CD14-positive monocyte (primary cell): ENCODE measurements around the gene NPAS2. TPM values are rescaled to one million over a fixed set of nuclear protein-coding genes. Genes with fewer than 3 reads are reported as not detected.

Experiments used
- DNase-seq, 3 donors: peaks; one replicate each; pipeline ENCODE4 v3.0.0-alpha.2; 2011 to 2022
- H2AFZ ChIP-seq: 2 replicates; pipeline ENCODE4 v1.6.0; 2012; ENCODE audit warnings: mild to moderate bottlenecking, low read depth, low read length, inconsistent platforms; ENCODE audit not compliant: insufficient read depth, poor library complexity, severe bottlenecking
- H3K27ac ChIP-seq, 2 donors: 1 replicate in 1 of 2; 2 replicates in 1 of 2; pipeline ENCODE4 v1.5.1; 2012 to 2013; ENCODE audit warnings: low read length in 2 of 2, control low read depth in 1 of 2, inconsistent platforms in 1 of 2, low read depth in 1 of 2, mild to moderate bottlenecking in 1 of 2
- H3K27me3 ChIP-seq, 2 donors: one replicate each; pipeline versions ENCODE4 v1.6.0 to v1.6.1; 2011 to 2013; ENCODE audit warnings: low read length in 2 of 2; ENCODE audit not compliant: control insufficient read depth in 2 of 2, insufficient read depth in 2 of 2
- H3K36me3 ChIP-seq, 2 donors: replicated peaks in 1 of 2; 1 replicate in 1 of 2; 2 replicates in 1 of 2; pipeline versions ENCODE4 v1.5.1 to v1.6.1; 2012 to 2013; ENCODE audit warnings: low read length in 2 of 2, control low read depth in 1 of 2, inconsistent platforms in 1 of 2, mild to moderate bottlenecking in 1 of 2; ENCODE audit not compliant: insufficient read depth in 2 of 2, control insufficient read depth in 1 of 2
- H3K4me1 ChIP-seq, 2 donors: 1 replicate in 1 of 2; 2 replicates in 1 of 2; pipeline versions ENCODE4 v1.5.1 to v1.6.1; 2012 to 2013; ENCODE audit warnings: low read length in 2 of 2, control low read depth in 1 of 2, inconsistent platforms in 1 of 2, mild to moderate bottlenecking in 1 of 2, moderate library complexity in 1 of 2; ENCODE audit not compliant: insufficient read depth in 2 of 2, control insufficient read depth in 1 of 2
- H3K4me2 ChIP-seq: replicated peaks from 2 replicates; pipeline ENCODE3; 2012; ENCODE audit warnings: low read length, moderate library complexity, mild to moderate bottlenecking; ENCODE audit not compliant: poor library complexity, severe bottlenecking; ENCODE audit errors: extremely low read depth
- H3K4me3 ChIP-seq, 3 experiments: fragments of 200-600 bp in 1 of 3; sonication (generic) in 1 of 3; replicated peaks in 1 of 3; 1 replicate in 2 of 3; 2 replicates in 1 of 3; pipeline ENCODE4 v1.5.1; 2011 to 2013; ENCODE audit warnings: low read length in 3 of 3, mild to moderate bottlenecking in 3 of 3, control low read depth in 2 of 3, low read depth in 2 of 3, inconsistent platforms in 1 of 3, moderate library complexity in 1 of 3
- H3K79me2 ChIP-seq: 2 replicates; pipeline ENCODE4 v1.6.0; 2012; ENCODE audit warnings: mild to moderate bottlenecking, control low read depth, inconsistent platforms, low read length, moderate library complexity; ENCODE audit not compliant: insufficient read depth
- H3K9ac ChIP-seq: 2 replicates; pipeline ENCODE4 v1.6.0; 2017; ENCODE audit warnings: low read length, mild to moderate bottlenecking; ENCODE audit not compliant: insufficient read depth, poor library complexity, severe bottlenecking
- H3K9me3 ChIP-seq, 2 donors: replicated peaks in 1 of 2; 1 replicate in 1 of 2; 2 replicates in 1 of 2; pipeline versions ENCODE4 v1.5.1 to v1.6.1; 2012 to 2013; ENCODE audit warnings: low read length in 2 of 2, control low read depth in 1 of 2; ENCODE audit not compliant: control insufficient read depth in 1 of 2, insufficient read depth in 1 of 2
- H4K20me1 ChIP-seq: 2 replicates; pipeline ENCODE4 v1.6.0; 2012; ENCODE audit warnings: mild to moderate bottlenecking, low read length, control low read depth, moderate library complexity; ENCODE audit not compliant: insufficient read depth
- H3K27ac Mint-ChIP-seq, 7 donors: one replicate each; pipeline ENCODE4 v1.8.0; 2020; ENCODE audit warnings: mild to moderate bottlenecking in 7 of 7, mixed read lengths in 7 of 7, moderate library complexity in 6 of 7, inconsistent platforms in 2 of 7
- H3K27me3 Mint-ChIP-seq, 3 donors: one replicate each; pipeline ENCODE4 v1.8.0; 2021 to 2022; ENCODE audit warnings: low read depth in 3 of 3, mild to moderate bottlenecking in 3 of 3, mixed read lengths in 3 of 3, moderate library complexity in 3 of 3, inconsistent platforms in 1 of 3
- H3K36me3 Mint-ChIP-seq, 2 donors: one replicate each; pipeline ENCODE4 v1.8.0; 2020; ENCODE audit warnings: mixed read lengths in 2 of 2, inconsistent platforms in 1 of 2, mild to moderate bottlenecking in 1 of 2
- H3K4me1 Mint-ChIP-seq: one replicate; pipeline ENCODE4 v1.8.0; 2020; ENCODE audit warnings: mild to moderate bottlenecking, mixed read lengths
- H3K4me3 Mint-ChIP-seq, 2 donors: one replicate each; pipeline ENCODE4 v1.8.0; 2020; ENCODE audit warnings: mild to moderate bottlenecking in 2 of 2, mixed read lengths in 2 of 2, moderate library complexity in 1 of 2
- H3K9me3 Mint-ChIP-seq, 7 donors: one replicate each; pipeline ENCODE4 v1.8.0; 2020 to 2022; ENCODE audit warnings: mixed read lengths in 7 of 7, mild to moderate bottlenecking in 6 of 7, moderate library complexity in 6 of 7, inconsistent platforms in 2 of 7
- WGBS: methylation state at CpG from one replicate; pipeline ENCODE4 v1.1.5; 2013; ENCODE audit warnings: missing lambda C conversion rate; ENCODE audit not compliant: insufficient coverage; 5-methylcytosine and 5-hydroxymethylcytosine counted together
- intact Hi-C, 2 donors: fragments of 100-400 bp; cut with micrococcal nuclease; formaldehyde crosslinking; loops; one replicate each; pipeline versions ENCODE4 v1.15.0 to v1.15.1; 2023
- polyA plus RNA-seq, 3 donors: library from polyadenylated mRNA; depleted of rRNA in 1 of 3; unstranded in 2 of 3; stranded (reverse) in 1 of 3; fragments of 300-500 nt in 2 of 3; fragments of >200 nt in 1 of 3; fragmentation: Illumina TruSeq in 2 of 3; gene quantifications; 1 replicate in 2 of 3; 2 replicates in 1 of 3; pipeline ENCODE4 v1.2.3, GENCODE V29; 2012 to 2021
- TF ChIP-seq, protein P1 (sequence below): fragments of 200-600 bp; IDR thresholded peaks from one replicate; pipeline ENCODE4 v1.8.0; 2022; ENCODE audit warnings: antibody characterized with exemption, mild to moderate bottlenecking

Gene NPAS2
- polyA plus RNA-seq, 3 donors = not detected

DNA sequence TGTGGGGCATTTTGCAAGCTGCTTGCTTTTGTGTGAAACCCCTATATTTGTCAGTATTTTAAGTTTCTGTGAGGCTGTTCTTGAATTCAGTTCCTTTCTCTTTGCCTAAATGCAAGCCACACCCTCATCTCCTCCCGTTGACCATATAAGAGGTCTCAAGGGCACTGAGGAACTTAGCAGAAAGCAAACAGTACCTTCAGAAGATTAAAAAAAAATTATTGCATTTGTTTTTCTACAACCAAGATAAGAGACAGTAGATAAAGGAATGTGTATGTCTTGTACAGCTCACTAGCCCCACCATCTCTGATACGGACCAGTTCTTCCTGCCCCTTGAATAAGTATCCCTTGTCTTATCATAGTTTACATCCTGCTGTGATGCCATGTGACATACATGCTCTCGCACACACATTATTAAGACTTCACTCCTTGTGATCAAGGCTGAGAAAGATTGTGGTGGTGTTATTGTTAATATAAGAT, 64.2 kb downstream of the NPAS2 start:
- no CpG with 5 or more reads among the region's 3 CpGs for WGBS
- Histone ChIP-seq H3K4me3 (no peak overlapping the region), H3K9ac (no peak overlapping the region), H3K27ac (no peak overlapping the region), H3K4me2 (no peak overlapping the region), H3K4me1 (no peaks in the 10 kb centered on the region), H3K79me2 (no peaks in the 10 kb centered on the region), H2AFZ (no peak overlapping the region), H3K9me3 (no peaks in the 10 kb centered on the region), H4K20me1 (no peaks in the 10 kb centered on the region), H3K27me3 (no peaks in the 10 kb centered on the region), H3K36me3 (no peaks in the 10 kb centered on the region)
- Mint-ChIP-seq H3K4me3 (no peak overlapping the region), H3K9me3 (no peaks in the 10 kb centered on the region), H3K27me3 (peaks cover 1 to 4% (median 2%) of the 10 kb centered on the region in 3 donors), H3K27ac (no peak overlapping the region), H3K4me1 (no peaks in the 10 kb centered on the region), H3K36me3 (no peaks in the 10 kb centered on the region)
- intact Hi-C loops = no loop called here
- TF ChIP-seq, protein P1, sequence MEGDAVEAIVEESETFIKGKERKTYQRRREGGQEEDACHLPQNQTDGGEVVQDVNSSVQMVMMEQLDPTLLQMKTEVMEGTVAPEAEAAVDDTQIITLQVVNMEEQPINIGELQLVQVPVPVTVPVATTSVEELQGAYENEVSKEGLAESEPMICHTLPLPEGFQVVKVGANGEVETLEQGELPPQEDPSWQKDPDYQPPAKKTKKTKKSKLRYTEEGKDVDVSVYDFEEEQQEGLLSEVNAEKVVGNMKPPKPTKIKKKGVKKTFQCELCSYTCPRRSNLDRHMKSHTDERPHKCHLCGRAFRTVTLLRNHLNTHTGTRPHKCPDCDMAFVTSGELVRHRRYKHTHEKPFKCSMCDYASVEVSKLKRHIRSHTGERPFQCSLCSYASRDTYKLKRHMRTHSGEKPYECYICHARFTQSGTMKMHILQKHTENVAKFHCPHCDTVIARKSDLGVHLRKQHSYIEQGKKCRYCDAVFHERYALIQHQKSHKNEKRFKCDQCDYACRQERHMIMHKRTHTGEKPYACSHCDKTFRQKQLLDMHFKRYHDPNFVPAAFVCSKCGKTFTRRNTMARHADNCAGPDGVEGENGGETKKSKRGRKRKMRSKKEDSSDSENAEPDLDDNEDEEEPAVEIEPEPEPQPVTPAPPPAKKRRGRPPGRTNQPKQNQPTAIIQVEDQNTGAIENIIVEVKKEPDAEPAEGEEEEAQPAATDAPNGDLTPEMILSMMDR = no peak
- no peak for DNase-seq

DNA sequence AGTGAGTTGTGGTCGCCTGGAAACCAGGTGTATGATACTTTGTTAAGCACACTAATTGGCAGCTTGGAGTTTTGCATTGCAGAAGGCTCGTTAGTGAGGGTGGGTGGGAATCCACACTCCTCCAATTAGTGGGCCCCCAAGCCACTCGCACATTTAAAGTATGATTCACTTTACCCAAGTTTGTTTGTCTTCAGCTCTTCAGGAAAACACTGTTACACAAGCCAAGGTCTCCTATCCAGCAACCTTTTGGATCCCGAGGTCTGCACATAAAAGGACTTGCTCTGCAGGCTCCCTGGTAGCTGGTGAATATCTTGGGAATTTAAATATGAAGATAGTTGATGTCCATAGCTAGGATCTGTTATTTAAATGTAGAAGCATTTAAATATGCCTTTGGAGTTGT, 66.1 kb downstream of the NPAS2 start:
- no peaks in the 10 kb centered on the region for H3K36me3 ChIP-seq
- H3K27ac Mint-ChIP-seq = no peak overlapping the region
- H2AFZ ChIP-seq = no peak overlapping the region
- H3K4me3 ChIP-seq = no peak overlapping the region
- H3K27ac ChIP-seq = no peak overlapping the region
- H3K9me3 ChIP-seq = no peaks in the 10 kb centered on the region
- no peaks in the 10 kb centered on the region for H3K4me1 ChIP-seq
- peaks cover 0 to 3% (median 2%) of the 10 kb centered on the region in 3 donors for H3K27me3 Mint-ChIP-seq
- no peaks in the 10 kb centered on the region for H3K36me3 Mint-ChIP-seq
- H3K4me3 Mint-ChIP-seq = no peak overlapping the region
- intact Hi-C loops = no loop called here
- H3K27me3 ChIP-seq = no peaks in the 10 kb centered on the region
- no peak overlapping the region for H3K9ac ChIP-seq
- no peaks in the 10 kb centered on the region for H4K20me1 ChIP-seq
- WGBS = no CpG with 5 or more reads among the region's 4 CpGs
- TF ChIP-seq, protein P1 = no peak
- peaks cover 0 to 4% (median 0%) of the 10 kb centered on the region in 7 donors for H3K9me3 Mint-ChIP-seq
- H3K4me1 Mint-ChIP-seq = no peaks in the 10 kb centered on the region
- no peaks in the 10 kb centered on the region for H3K79me2 ChIP-seq
- no peak for DNase-seq
- H3K4me2 ChIP-seq = no peak overlapping the region
